ENCODE results near the gene SH3BP5.

DNA sequence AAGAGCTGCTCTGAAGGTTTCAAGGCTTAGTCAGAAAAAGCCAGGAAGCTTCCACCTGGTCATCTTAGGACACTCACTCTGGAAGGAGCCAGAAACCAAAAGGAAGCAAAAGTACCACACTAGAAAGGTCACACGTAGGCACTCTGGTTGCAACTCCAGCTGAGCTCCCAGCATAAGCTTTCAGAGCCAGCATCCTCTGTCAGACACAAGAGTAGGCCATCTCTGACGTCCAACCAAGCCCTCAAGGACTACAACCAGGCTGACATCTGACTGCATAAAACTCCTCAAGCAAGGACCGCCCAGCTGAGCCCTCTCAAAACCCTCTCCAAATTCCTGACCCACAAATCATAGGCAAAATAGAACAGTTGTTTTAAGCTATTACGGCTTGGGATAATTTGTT is 12.8 kb downstream of the SH3BP5 start:
- TF ChIP-seq EZH2 (IDR thresholded peaks at IDR 0.05; ENCODE audit: borderline replicate concordance), result no peak
- TF ChIP-seq, protein P1, sequence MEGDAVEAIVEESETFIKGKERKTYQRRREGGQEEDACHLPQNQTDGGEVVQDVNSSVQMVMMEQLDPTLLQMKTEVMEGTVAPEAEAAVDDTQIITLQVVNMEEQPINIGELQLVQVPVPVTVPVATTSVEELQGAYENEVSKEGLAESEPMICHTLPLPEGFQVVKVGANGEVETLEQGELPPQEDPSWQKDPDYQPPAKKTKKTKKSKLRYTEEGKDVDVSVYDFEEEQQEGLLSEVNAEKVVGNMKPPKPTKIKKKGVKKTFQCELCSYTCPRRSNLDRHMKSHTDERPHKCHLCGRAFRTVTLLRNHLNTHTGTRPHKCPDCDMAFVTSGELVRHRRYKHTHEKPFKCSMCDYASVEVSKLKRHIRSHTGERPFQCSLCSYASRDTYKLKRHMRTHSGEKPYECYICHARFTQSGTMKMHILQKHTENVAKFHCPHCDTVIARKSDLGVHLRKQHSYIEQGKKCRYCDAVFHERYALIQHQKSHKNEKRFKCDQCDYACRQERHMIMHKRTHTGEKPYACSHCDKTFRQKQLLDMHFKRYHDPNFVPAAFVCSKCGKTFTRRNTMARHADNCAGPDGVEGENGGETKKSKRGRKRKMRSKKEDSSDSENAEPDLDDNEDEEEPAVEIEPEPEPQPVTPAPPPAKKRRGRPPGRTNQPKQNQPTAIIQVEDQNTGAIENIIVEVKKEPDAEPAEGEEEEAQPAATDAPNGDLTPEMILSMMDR (IDR thresholded peaks at IDR 0.05; ENCODE audit: poor library complexity), result no peak
- TF ChIP-seq EZH2phosphoT487 (IDR thresholded peaks at IDR 0.05; ENCODE audit: low read depth, severe bottlenecking, unreplicated experiment), result no peak

Measured in hepatocyte (in vitro differentiated cells).